ENCODE results near the gene ARHGAP10. TPM values are rescaled to one million over a fixed set of nuclear protein-coding genes. Genes with fewer than 3 reads are reported as not detected.
A peak's percentile ranks its signal among the peaks of the same experiment; 100 is the strongest.

Gene ARHGAP10
- total and polyA plus RNA-seq, 10 of the 15 experiments (the other 5 are each of a cell fraction or from before 2014, with no cell fraction given), result 1.3 to 25.8 (median 17.2) TPM

- H3K79me2 ChIP-seq (ENCODE audit: control insufficient read depth, insufficient read depth, low read length), result peaks cover 74% of the 10 kb centered on the region
- no peak overlapping the region; the same call in 1 of the 2 replicates for H2AFZ ChIP-seq (ENCODE audit: control insufficient read depth, low read depth, low read length)
- ChIA-PET CTCF (interaction anchor here (1.0 to 2.0 kb wide), 4 partner anchors 23 to 116 kb away, joined by 3 to 13 read pairs (median 4); no protein-coding TSS in a partner anchor), POLR2A (interaction anchor here (2.1 kb wide), 1 partner anchor 11 kb away, joined by 9 read pairs; no protein-coding TSS in a partner anchor), RAD21 (ENCODE audit: unreplicated experiment) (interaction anchor here (0.8 to 2.7 kb wide), 5 partner anchors 16 to 86 kb away, joined by 3 to 12 read pairs (median 9); partner anchors contain the start of gene ARHGAP10), SMC1A (ENCODE audit: uncharacterized antibody, unreplicated experiment) (interaction anchor here (0.9 to 2.6 kb wide), 13 partner anchors 10 to 117 kb away, joined by 3 to 17 read pairs (median 4); partner anchors contain the start of gene ARHGAP10)
- peaks cover 17% of the 10 kb centered on the region for H3K4me1 ChIP-seq (ENCODE audit: control insufficient read depth, insufficient read depth, low read length)
- intact Hi-C loops (cut with micrococcal nuclease; ENCODE audit: unreplicated experiment), result loop anchor here (1.0 kb wide), 1 partner anchor 29 kb away; no protein-coding TSS in a partner anchor
- no peaks in the 10 kb centered on the region for H3K27me3 ChIP-seq (replicated peaks in 1 of 2; ENCODE audit: control insufficient read depth in 2 of 2, insufficient read depth in 2 of 2, low read length in 1 of 2)
- in situ Hi-C loops (cut with MboI), result no loop called here
- H3K4me2 ChIP-seq (ENCODE audit: control insufficient read depth, insufficient read depth), result peak overlapping the region; percentile 82
- DNase-seq (ENCODE audit: low read depth, low spot score) (peak; percentile 73), ATAC-seq (peak; percentile 97), FAIRE-seq (peak; percentile 88)
- no TSS peak for BruUV-seq (replicated peaks)
- H3K9me3 ChIP-seq (replicated peaks; ENCODE audit: control insufficient read depth, insufficient read depth, low read length), result no peaks in the 10 kb centered on the region
- H3K9ac ChIP-seq (ENCODE audit: control insufficient read depth, insufficient read depth, low read length), result no peak overlapping the region
- no peaks in the 10 kb centered on the region for H3K36me3 ChIP-seq (ENCODE audit: control insufficient read depth in 2 of 2, insufficient read depth in 2 of 2, low read length in 1 of 2)
- 5% methylated on average over 3 of the region's 3 CpGs for whole genome bisulfite sequencing (ENCODE audit: insufficient coverage, insufficient replicate concordance, low lambda C conversion rate, missing lambda C conversion rate)
- H3K27ac ChIP-seq (ENCODE audit: control insufficient read depth, insufficient read depth), result peak overlapping the region; percentile 52
- H3K4me3 ChIP-seq, result peak overlapping the region; percentile 39; the same call in 1 of the 2 replicates
- no peaks in the 10 kb centered on the region for H4K20me1 ChIP-seq (ENCODE audit: control insufficient read depth, insufficient read depth)
- no peak for TF ChIP-seq SRF (IDR thresholded peaks at IDR 0.05; ENCODE audit: low read depth in 2 of 2, low read length in 2 of 2)
- TF ChIP-seq E4F1 (IDR thresholded peaks at IDR 0.05; ENCODE audit: borderline replicate concordance, partially characterized antibody), result no peak
- peak; percentile 90; the same call in 2 of the 3 replicates for TF ChIP-seq POU2F2 (IDR thresholded peaks at IDR 0.05; ENCODE audit: borderline replicate concordance, low read depth, low read length)
- TF ChIP-seq RUNX3 (IDR thresholded peaks at IDR 0.05; ENCODE audit: low read length), result peak; percentile 91
- no peak for TF ChIP-seq BCL11A (IDR thresholded peaks at IDR 0.05; ENCODE audit: low read depth, low read length)
- no peak for TF ChIP-seq NFYB (IDR thresholded peaks at IDR 0.05; ENCODE audit: insufficient read depth, low read depth, low read length)
- peak; percentile 83 for TF ChIP-seq PKNOX1 (IDR thresholded peaks at IDR 0.05)
- TF ChIP-seq BCLAF1 (IDR thresholded peaks at IDR 0.05), result no peak
- TF ChIP-seq ZNF592 (IDR thresholded peaks at IDR 0.05), result no peak
- TF ChIP-seq GABPA (IDR thresholded peaks at IDR 0.05; ENCODE audit: low read depth), result no peak
These were observed 18.0 kb downstream of the ARHGAP10 start for GRCh38 chr4:147749811-147750321.

Measured in GM12878 (cell line).